Islet of Langerhans (tissue), 1 donor: ENCODE data around the gene MAD2L1.
"Not testable (repeated sequence)": the region's sequence is repeated elsewhere in the genome, so short reads cannot be mapped to it uniquely, and the experiment has no call there.

Experiments
- FAIRE-seq: peaks from one replicate; lab custom pipeline; 2011; peaks lifted over from hg19 to GRCh38; lab: Jason Lieb, UNC

The MAD2L1 gene

DNA sequence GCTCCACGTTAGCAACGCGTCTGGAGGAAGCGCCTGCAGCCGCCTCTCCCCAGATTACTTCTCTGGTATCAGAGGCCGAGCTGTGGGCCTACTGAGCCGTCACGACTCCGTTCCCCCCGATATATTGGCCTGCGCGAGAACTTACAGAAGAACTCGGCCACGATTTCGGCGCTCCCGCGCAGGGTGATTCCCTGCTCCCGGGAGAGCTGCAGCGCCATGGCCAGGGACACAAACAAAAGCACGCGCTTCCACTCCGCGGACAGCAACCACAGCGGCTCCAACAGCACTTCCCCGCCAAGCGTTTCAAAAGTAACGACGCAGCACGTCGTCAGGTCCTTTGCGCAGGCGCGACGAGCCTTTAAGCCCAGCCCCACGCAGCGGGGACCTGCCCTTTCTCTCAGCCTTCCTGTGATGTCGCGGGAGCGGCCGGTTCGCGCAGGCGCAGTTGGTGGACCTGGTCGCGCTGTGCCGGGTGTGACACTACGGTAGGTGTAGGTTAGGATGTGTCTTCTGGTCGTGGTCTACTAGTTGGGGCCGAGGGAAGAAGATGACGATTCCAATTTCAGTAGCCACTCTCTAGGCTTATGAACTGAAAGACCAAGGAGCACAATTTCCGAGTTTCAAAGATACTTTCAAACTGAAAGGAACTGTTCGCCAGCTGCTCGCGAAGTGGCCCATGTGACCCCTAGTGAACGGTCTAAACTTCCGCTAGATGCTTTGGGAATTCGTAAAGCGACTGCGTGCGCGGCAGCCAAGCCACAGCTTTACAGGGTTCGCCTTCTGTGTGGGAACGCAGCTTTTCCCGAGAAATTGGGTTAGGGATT is at the start of gene MAD2L1:
TSS of gene MAD2L1 (minus strand) at position 332 of the 824 bp plus-strand sequence. CDS start at position 218, 114 bp downstream.
- FAIRE-seq = peak; percentile 76

DNA sequence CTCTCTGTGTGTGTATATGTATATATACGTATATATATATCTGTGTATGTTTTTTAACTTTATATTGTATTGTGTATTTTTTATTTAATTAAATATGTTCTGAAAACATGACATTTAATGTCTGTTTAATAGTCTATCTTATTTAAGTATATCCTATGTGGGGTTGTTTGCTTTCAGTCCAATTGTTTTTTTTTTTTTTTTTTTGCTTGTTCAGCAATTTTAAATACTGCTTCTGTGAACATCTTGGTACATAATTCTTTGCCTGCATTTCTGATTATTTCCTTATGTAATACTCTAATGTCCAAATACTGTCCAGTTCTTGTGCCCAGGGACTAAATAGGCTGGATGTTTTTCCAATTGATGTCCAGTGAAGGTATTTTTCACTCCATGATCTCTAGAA is 45.1 kb upstream of the MAD2L1 start:
- FAIRE-seq = no peak

DNA sequence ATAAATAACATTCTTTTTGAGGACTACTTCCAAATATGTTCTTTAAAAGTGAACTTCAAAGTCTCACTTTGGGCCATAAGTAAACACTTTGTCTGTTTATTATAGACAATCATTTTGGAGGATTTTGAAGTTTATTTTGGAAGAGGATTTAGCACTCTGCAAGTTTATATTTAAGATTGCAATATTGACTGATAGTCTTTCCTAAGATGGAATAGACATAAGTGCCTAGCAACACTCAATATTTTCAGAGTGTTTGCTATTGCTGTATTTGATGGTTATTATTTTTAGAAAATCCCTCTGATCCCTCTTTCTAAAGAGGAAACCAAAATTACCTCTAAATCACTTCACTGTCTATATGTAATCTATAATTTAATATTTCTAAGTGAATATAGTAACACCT is 42.8 kb upstream of the MAD2L1 start:
- FAIRE-seq = no peak

DNA sequence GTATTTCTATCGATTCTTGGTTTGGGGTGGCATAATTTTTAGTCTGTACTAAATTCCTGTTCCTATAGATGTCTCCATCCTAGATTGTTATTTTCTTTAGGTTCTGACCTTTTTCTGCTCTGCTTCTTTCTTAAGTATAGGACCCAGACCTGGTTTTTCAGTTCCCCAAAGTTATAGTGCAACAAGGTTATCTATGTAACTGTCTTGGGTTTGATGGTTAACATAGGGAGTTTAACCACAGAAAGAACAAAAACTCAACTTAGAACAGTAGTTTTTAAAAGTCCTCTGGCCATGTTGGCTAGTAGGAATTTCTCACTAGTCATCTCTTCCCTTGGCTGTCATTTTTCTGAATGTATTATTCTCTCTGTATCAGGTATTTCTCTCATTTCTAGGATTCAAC is 38.8 kb upstream of the MAD2L1 start:
- no peak for FAIRE-seq

DNA sequence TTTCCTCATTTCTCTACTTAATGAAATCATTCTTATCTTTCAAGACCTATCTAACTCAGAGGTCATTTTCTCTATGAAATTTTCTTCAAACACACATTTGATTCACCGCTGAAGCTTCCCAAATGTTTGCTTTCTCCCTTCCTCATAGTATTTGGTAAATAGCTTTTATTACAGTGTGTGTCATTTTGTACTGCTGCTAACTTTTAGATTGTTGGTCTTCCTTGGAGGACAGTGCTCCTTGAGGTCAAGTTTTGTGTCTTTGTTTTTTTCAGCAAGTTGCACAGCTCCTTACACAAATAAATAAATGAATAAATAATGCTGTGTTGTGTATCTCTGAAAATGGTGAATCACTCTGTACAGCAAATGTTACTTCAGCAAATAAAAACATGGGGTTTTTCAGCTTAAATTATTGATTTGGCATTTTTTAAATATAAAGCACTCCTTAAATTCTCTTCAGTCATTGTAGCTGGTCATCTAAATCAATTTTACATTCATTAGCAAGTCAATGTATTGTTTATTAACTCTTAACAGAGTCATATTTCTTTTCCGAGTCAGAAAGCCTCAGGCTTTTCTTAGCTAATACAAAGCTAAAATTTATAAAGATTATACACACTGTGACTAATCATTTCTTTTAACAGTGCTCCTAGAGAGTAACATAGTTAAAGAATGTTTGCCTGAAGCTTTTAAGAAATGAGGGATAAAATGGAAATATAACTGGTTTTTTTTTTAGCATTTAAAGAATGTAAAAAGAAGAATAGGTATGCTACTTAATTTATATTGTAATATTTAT is 30.1 kb upstream of the MAD2L1 start:
- no peak for FAIRE-seq

GRCh38 chr4:120088507-120088906 is 21.9 kb upstream of the MAD2L1 start:
- FAIRE-seq = no peak

- FAIRE-seq = not testable (repeated sequence)
These were observed 21.4 kb upstream of the MAD2L1 start for GRCh38 chr4:120088066-120088465.

DNA sequence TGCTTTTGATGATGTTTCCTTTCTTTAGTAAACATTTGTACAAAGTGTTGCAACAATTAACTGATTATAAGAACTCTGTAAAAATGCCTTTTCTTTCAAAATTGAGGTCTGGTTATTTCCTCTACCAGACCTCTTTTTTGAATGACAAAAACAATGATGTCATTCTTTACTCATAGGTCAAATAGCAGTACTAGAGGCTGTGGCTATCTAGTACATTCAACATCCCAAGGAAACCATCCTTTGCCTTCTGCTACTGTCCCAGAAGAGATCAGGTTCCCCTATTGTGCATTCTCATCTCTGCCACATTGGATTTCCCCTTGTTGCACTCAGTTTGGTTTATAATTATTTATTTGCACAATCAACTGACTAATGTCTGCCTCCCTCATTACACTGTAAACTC is 19.1 kb upstream of the MAD2L1 start:
- no peak for FAIRE-seq

DNA sequence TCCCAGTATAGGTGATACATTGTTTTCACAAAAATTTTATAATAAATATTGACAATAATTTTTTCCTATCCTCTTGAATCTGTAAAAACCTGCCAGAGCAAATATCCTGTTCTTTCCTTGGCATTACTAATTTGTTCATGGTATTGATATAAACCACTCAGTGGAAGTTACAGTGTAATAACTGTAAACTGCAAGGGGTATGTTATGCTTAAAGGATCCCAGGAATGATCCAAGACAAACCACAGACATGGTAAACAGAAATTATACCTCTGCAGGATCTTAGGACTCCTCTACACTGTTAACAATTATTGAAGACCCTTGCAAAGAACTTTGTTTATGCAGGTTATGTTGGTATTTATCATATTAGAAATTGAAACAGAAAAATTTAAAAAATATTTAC is 17.7 kb upstream of the MAD2L1 start:
- no peak for FAIRE-seq

DNA sequence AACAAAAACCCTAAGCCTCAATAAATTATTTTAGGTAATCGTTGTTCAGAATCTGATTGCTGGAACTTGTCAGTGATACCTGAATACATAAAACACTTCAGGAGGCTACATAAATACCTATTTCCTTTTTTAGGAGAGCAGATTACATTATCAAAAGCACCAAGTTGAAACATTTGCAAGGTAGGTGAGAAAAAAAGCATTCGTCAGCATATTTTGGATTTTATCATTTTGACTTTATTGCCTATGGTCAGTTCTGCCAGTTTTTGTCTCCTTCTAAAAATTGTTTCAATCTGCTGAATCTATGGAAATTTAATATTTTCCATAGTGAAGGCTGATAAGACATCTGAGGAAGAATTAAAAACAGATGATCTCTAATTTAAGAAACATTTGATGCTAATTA is 16.5 kb upstream of the MAD2L1 start:
- peak; percentile 45 for FAIRE-seq

DNA sequence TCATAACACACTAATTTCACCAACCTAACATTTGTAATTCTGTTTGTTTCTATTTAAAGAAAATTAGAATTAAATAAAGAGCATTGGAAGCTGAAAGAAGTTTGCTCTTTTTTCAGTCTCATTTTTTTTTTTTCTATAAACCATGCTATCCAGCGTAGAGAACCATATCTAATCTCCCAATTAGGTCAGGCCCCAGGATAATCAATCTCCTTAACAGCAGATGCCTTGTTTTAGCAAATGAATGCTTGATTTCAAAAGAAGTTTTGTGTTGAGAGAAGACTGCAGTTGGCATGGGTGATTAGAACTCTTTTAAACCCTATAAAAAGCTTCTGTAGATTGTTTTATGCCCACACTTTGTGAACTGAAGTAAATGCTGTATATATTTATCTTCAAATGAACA is 15.6 kb upstream of the MAD2L1 start:
- FAIRE-seq = no peak

DNA sequence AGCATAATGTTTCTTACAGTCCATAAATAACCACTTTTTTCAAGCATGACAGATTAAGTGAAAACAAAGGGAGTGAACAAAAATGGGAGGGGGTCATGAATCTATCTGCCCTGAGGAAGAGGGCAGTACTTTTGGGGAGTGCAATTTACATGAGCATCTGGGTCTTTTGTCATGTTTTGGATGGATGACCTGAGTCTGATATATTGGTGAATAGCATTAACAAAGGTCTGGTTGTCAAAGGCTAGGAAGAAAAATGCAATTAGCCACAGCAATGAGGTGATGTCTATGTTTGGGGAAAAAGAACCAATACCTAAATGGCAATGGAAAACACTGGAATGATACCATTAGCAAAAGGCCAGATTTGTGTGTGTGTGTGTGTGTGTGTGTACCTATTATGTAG is 15.1 kb upstream of the MAD2L1 start:
- no peak for FAIRE-seq

- FAIRE-seq = no peak
These were observed 13.9 kb upstream of the MAD2L1 start for GRCh38 chr4:120080533-120080932.

DNA sequence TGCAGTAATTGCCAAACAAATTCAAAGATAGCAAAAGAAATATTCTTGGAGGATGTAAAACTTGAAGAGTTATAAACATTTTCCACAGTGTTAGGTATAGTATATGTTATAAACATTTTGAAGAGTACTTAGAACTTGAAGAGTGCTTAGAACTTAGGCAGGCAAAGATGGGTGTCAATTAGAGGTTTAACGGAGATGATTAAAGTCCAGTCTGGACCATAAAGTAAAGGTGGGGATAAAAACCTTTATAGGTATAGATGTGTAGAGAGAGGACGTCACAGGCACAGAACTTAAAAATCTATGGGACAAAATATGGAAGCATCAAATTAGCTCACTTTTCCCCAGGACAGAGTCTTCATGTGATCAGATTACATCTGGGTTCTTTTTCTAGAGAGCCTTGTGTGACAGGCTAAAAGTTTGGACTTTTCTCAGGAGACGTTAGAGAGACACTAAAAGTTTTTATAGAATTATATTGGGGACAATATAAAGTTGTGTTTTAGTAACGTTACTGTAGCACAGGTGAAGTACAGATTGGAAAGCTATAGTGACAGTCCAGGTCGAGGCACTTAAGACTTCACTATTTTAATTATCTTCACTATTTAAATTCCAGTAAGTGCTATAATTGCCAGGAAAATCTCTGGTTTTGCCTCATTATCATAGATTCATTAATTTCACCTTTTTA is 13.3 kb upstream of the MAD2L1 start:
- no peak for FAIRE-seq

DNA sequence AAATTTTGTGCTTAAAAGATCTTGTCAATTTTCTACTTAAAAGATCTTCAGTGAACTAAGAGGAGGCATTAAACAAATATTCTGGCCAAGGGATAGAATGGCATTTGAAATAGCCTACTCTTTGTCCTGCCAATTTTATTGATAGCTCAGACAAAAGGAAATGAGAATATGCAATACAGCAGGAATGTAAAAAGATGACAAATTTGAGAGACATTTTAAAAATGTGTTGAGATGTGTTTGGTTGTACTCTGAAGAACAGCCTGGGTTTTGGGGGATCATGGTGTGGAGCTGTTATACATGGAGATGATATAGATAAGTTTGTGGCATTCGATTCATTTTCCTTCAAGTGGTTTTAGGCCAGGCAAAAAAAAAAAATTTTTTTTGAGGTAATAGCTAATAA is 11.6 kb upstream of the MAD2L1 start:
- FAIRE-seq = no peak

GRCh38 chr4:120071192-120071795 is 4.6 kb upstream of the MAD2L1 start:
- FAIRE-seq = peak; percentile 99

- peak; percentile 21 for FAIRE-seq
These were observed 3.5 kb upstream of the MAD2L1 start for GRCh38 chr4:120070196-120070595.

GRCh38 chr4:120065974-120066516 is 603 bp downstream of the MAD2L1 start:
- no peak for FAIRE-seq

DNA sequence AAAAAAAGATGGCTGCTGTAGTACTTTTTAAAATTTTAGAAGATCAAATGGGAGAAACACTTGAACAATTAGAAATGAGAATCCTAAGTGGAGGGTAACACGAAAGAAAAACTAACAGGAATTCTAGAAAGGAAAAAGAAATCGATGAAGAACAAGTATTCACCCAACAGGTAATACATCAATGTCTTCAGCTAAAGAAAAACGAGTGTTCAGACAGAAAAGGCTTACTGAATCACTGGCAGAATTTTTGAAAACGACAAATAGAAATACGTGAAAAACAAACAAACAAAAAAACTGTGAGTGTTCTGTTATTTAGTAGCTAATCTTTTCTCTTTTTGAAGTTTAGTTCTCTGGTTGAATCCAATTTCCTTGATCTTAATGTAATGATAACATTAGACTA is 1.8 kb downstream of the MAD2L1 start:
- no peak for FAIRE-seq

GRCh38 chr4:120063711-120064110 is 2.9 kb downstream of the MAD2L1 start:
- FAIRE-seq = not testable (repeated sequence)

GRCh38 chr4:120062663-120063195 is 3.9 kb downstream of the MAD2L1 start:
- no peak for FAIRE-seq

- no peak for FAIRE-seq
These were observed 7.6 kb downstream of the MAD2L1 start for GRCh38 chr4:120059036-120059435.
